ENCODE data around the gene TANGO2. TPM values are rescaled to one million over a fixed set of nuclear protein-coding genes. Genes with fewer than 3 reads are reported as not detected.

The TANGO2 gene
- polyA plus RNA-seq, 1 of the 3 experiments (the other 2 are of a cell fraction): 20.7 TPM

GRCh38 chr22:20083157-20083890 lies 62.4 kb downstream of the TANGO2 start:
- ChIA-PET CTCF (interaction anchor here (0.6 to 1.8 kb wide), 5 partner anchors 23 to 114 kb away, joined by 3 to 6 read pairs (median 3); partner anchors contain the start of gene TRMT2A), POLR2A (no interaction called here)
- Histone ChIP-seq H3K9me3 (no peaks in the 10 kb centered on the region), H3K4me1 (ENCODE audit: control insufficient read depth in 1 of 2, insufficient read depth in 2 of 2, low read depth in 1 of 2, low read length in 1 of 2) (peaks cover 7 to 27% of the 10 kb centered on the region in 2 experiments; a peak in 1 of 4 replicates), H4K20me1 (ENCODE audit: insufficient read depth) (peaks cover 60% of the 10 kb centered on the region), H3K9ac (no peak overlapping the region), H3K27me3 (ENCODE audit: insufficient read depth) (no peaks in the 10 kb centered on the region), H3F3A (replicated peaks; ENCODE audit: insufficient read depth) (peaks cover 6% of the 10 kb centered on the region), H3K4me3 (ENCODE audit: low read depth in 2 of 2, low read length in 1 of 2) (no peak overlapping the region), H3K79me2 (ENCODE audit: insufficient read depth) (peaks cover 80% of the 10 kb centered on the region), H3K27ac (ENCODE audit: low read depth in 2 of 2, low read length in 1 of 2) (no peak overlapping the region), H3K9me2 (no peaks in the 10 kb centered on the region), H2AFZ (ENCODE audit: low read depth) (no peak overlapping the region), H3K4me2 (peak overlapping the region; percentile 83; the same call in 1 of the 2 replicates), H3K36me3 (replicated peaks in 1 of 2; ENCODE audit: control insufficient read depth in 1 of 2, insufficient read depth in 2 of 2, low read length in 1 of 2) (peaks cover 30 to 36% of the 10 kb centered on the region in 2 experiments)
- 94% methylated on average over 10 of the region's 10 CpGs for WGBS (ENCODE audit: low lambda C conversion rate)
- no peak for DNase-seq
- no peak for TF ChIP-seq NFIC (IDR thresholded peaks at IDR 0.05; ENCODE audit: borderline replicate concordance)
- TF ChIP-seq CHD2 (IDR thresholded peaks at IDR 0.05; ENCODE audit: low read length, partially characterized antibody): no peak
- no peak for TF ChIP-seq SIN3A (IDR thresholded peaks at IDR 0.05; ENCODE audit: borderline replicate concordance, low read depth, low read length)
- TF ChIP-seq PBX3 (IDR thresholded peaks at IDR 0.05): no peak
- TF ChIP-seq RCOR1 (IDR thresholded peaks at IDR 0.05; ENCODE audit: low read length): no peak
- no peak for TF ChIP-seq ELF1 (IDR thresholded peaks at IDR 0.05)
- TF ChIP-seq FOSL2 (IDR thresholded peaks at IDR 0.05; ENCODE audit: borderline replicate concordance, low read depth): no peak
- TF ChIP-seq NRF1 (IDR thresholded peaks at IDR 0.05; ENCODE audit: low read depth, low read length): no peak
- TF ChIP-seq CTCF (IDR thresholded peaks at IDR 0.05): no peak

- no peak overlapping the region for H3K27ac ChIP-seq (ENCODE audit: low read depth in 2 of 2, low read length in 1 of 2)
- TF ChIP-seq IRF3 (IDR thresholded peaks at IDR 0.05; ENCODE audit: low read depth, low read length) (no peak), TEAD4 (IDR thresholded peaks at IDR 0.05; ENCODE audit: borderline replicate concordance, insufficient read depth) (no peak), USF2 (IDR thresholded peaks at IDR 0.05; ENCODE audit: borderline replicate concordance, low read depth, low read length) (no peak), POLR2AphosphoS5 (IDR thresholded peaks at IDR 0.05; ENCODE audit: low read depth, low read length) (no peak), PBX3 (IDR thresholded peaks at IDR 0.05) (no peak), MXI1 (IDR thresholded peaks at IDR 0.05; ENCODE audit: low read depth, low read length) (no peak), GATA2 (CRISPR knock-in tag; IDR thresholded peaks at IDR 0.05) (no peak), GABPA (IDR thresholded peaks at IDR 0.05; ENCODE audit: low read depth) (no peak), USF1 (IDR thresholded peaks at IDR 0.05; ENCODE audit: borderline replicate concordance, low read depth) (no peak), ELF1 (IDR thresholded peaks at IDR 0.05) (no peak), EZH2phosphoT487 (IDR thresholded peaks at IDR 0.05; ENCODE audit: borderline replicate concordance, low read depth) (no peak), SIN3A (IDR thresholded peaks at IDR 0.05; ENCODE audit: borderline replicate concordance, low read depth, low read length) (no peak)
These were observed 63.1 kb downstream of the TANGO2 start for GRCh38 chr22:20083891-20084546.

More at GRCh38 chr22:20083891-20084546, 63.1 kb downstream of the TANGO2 start:
- H3K4me3 ChIP-seq (ENCODE audit: low read depth in 2 of 2, low read length in 1 of 2): no peak overlapping the region
- peaks cover 67% of the 10 kb centered on the region for H4K20me1 ChIP-seq (ENCODE audit: insufficient read depth)
- no peaks in the 10 kb centered on the region for H3K27me3 ChIP-seq (ENCODE audit: insufficient read depth)
- H3K79me2 ChIP-seq (ENCODE audit: insufficient read depth): peaks cover 87% of the 10 kb centered on the region
- no peaks in the 10 kb centered on the region for H3K9me2 ChIP-seq
- H3K36me3 ChIP-seq (replicated peaks in 1 of 2; ENCODE audit: control insufficient read depth in 1 of 2, insufficient read depth in 2 of 2, low read length in 1 of 2): peaks cover 37 to 43% of the 10 kb centered on the region in 2 experiments
- H3K4me2 ChIP-seq: no peak overlapping the region
- 83% methylated on average over 10 of the region's 10 CpGs for WGBS (ENCODE audit: low lambda C conversion rate)
- CTCF ChIA-PET: interaction anchor here (0.6 to 2.2 kb wide), 13 partner anchors 9 to 120 kb away, joined by 3 to 10 read pairs (median 3); partner anchors contain the start of gene TRMT2A
- H3K4me1 ChIP-seq (ENCODE audit: control insufficient read depth in 1 of 2, insufficient read depth in 2 of 2, low read depth in 1 of 2, low read length in 1 of 2): peaks cover 7 to 27% of the 10 kb centered on the region in 2 experiments; a peak in 1 of 4 replicates
- no peak overlapping the region for H2AFZ ChIP-seq (ENCODE audit: low read depth)
- no peaks in the 10 kb centered on the region for H3K9me3 ChIP-seq
- peaks cover 6% of the 10 kb centered on the region for H3F3A ChIP-seq (replicated peaks; ENCODE audit: insufficient read depth)
- POLR2A ChIA-PET: no interaction called here
- no peak for DNase-seq
- no peak overlapping the region for H3K9ac ChIP-seq
